GM21723 (cell line): ENCODE measurements around the gene ZNF518B.

ENCODE experiments used
- ATAC-seq: cut with Tn5 transposase; IDR thresholded peaks from one replicate; pipeline ENCODE4 v1.9.1; 2021; ENCODE audit warnings: mild to moderate bottlenecking, moderate library complexity; ENCODE audit not compliant: unreplicated experiment

The ZNF518B gene

GRCh38 chr4:10457255-10457801 lies at the start of gene ZNF518B:
Gene ZNF518B, minus strand, starts transcription at chr4:10457426. Its CDS starts 11,098 bp downstream, at chr4:10446328.
- peak; percentile 84 for ATAC-seq

GRCh38 chr4:10506077-10506476 lies 48.9 kb upstream of the ZNF518B start:
- no peak for ATAC-seq

GRCh38 chr4:10504570-10505179 lies 47.4 kb upstream of the ZNF518B start:
- no peak for ATAC-seq

GRCh38 chr4:10502717-10503116 lies 45.5 kb upstream of the ZNF518B start:
- ATAC-seq = no peak

- ATAC-seq = no peak
Observed at GRCh38 chr4:10500776-10501175, 43.5 kb upstream of the ZNF518B start.

- ATAC-seq = no peak
Observed at GRCh38 chr4:10496200-10496599, 39.0 kb upstream of the ZNF518B start.

GRCh38 chr4:10495651-10496050 lies 38.4 kb upstream of the ZNF518B start:
- no peak for ATAC-seq

GRCh38 chr4:10492464-10492863 lies 35.2 kb upstream of the ZNF518B start:
- no peak for ATAC-seq

- no peak for ATAC-seq
Observed at GRCh38 chr4:10491401-10491800, 34.2 kb upstream of the ZNF518B start.

GRCh38 chr4:10490996-10491395 lies 33.8 kb upstream of the ZNF518B start:
- ATAC-seq = no peak

GRCh38 chr4:10482913-10483312 lies 25.7 kb upstream of the ZNF518B start:
- ATAC-seq = no peak

- ATAC-seq = no peak
Observed at GRCh38 chr4:10480616-10481015, 23.4 kb upstream of the ZNF518B start.

- no peak for ATAC-seq
Observed at GRCh38 chr4:10478621-10479020, 21.4 kb upstream of the ZNF518B start.

GRCh38 chr4:10470505-10470904 lies 13.3 kb upstream of the ZNF518B start:
- no peak for ATAC-seq

- ATAC-seq = no peak
Observed at GRCh38 chr4:10466161-10466560, 8.9 kb upstream of the ZNF518B start.

GRCh38 chr4:10462876-10463275 lies 5.7 kb upstream of the ZNF518B start:
- no peak for ATAC-seq

GRCh38 chr4:10461850-10462400 lies 4.7 kb upstream of the ZNF518B start:
- no peak for ATAC-seq

- ATAC-seq = peak; percentile 62
Observed at GRCh38 chr4:10461091-10461849, 4.0 kb upstream of the ZNF518B start.

GRCh38 chr4:10460313-10461047 lies 3.3 kb upstream of the ZNF518B start:
- ATAC-seq = no peak

- no peak for ATAC-seq
Observed at GRCh38 chr4:10459305-10459704, 2.1 kb upstream of the ZNF518B start.

GRCh38 chr4:10458177-10458576 lies 951 bp upstream of the ZNF518B start:
- no peak for ATAC-seq
